Measurements from ENCODE around the gene HK2.
A peak's percentile ranks its signal among the peaks of the same experiment; 100 is the strongest.

Gene HK2

DNA sequence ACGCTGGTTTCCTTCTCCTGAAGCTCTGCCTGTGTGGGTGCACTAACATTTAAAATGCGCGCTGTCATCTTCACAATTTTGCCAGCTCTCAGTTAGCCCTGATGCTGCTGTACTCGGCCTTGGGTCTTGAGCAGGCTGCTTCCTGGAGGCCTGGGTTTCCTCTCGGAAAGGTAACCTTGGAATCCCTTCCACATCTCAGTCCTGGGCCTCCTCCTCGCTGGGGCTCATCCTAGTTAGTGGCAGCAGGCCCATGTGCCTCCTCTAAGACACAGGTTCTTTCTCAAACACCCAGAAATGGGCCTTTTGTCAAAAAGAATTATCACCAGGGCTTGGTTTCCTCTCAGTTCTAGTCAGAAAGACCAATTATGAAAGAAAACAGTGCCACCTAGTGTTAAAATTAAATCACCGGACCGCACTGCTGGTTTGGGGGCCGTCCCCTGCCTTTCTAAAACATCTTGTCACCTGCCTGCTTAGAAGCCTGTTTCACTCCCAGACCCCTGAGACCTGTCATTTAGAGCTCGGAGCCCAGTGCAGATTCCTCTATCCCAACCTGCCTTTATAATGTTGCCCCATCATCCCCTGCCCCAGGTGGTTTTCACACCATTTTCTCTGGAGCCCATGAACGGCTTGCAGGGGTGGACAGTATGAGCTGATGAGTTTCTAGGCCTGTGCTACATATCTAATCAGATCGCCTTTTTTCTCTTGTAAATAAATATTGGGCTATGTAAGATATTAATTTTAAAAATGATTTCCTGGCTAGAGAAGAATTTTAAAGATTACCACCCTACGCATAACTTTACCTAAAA lies 42.4 kb downstream of the HK2 start:
- peaks cover 3% of the 10 kb centered on the region; the same call in 1 of the 2 replicates for H3K36me3 ChIP-seq (ENCODE audit: insufficient read depth)
- TF ChIP-seq CTCF (conservative IDR thresholded peaks at IDR 0.05; ENCODE audit: low read depth, low read length), result peak; percentile 87
- no peaks in the 10 kb centered on the region for H4K20me1 ChIP-seq (ENCODE audit: insufficient read depth)
- H3K4me2 ChIP-seq, result no peak overlapping the region
- H3K9ac ChIP-seq, result no peak overlapping the region
- no peaks in the 10 kb centered on the region for H3K27me3 ChIP-seq (ENCODE audit: insufficient read depth, low read depth)
- H3K4me3 ChIP-seq (IDR thresholded peaks at IDR 0.05; ENCODE audit: insufficient read depth, low read depth, low read length), result no peak overlapping the region
- H3K79me2 ChIP-seq (ENCODE audit: insufficient read depth, low read depth), result no peaks in the 10 kb centered on the region
- no peak overlapping the region for H2AFZ ChIP-seq (ENCODE audit: low read depth)
- no peak overlapping the region for H3K27ac ChIP-seq
- no peaks in the 10 kb centered on the region for H3K4me1 ChIP-seq (ENCODE audit: low read depth, poor library complexity, severe bottlenecking)

- Histone ChIP-seq H3K27ac (no peak overlapping the region), H3K4me1 (ENCODE audit: low read depth, poor library complexity, severe bottlenecking) (no peaks in the 10 kb centered on the region), H3K4me2 (no peak overlapping the region), H3K27me3 (ENCODE audit: insufficient read depth, low read depth) (no peaks in the 10 kb centered on the region), H3K36me3 (ENCODE audit: insufficient read depth) (peaks cover 6% of the 10 kb centered on the region; the same call in 1 of the 2 replicates), H3K4me3 (IDR thresholded peaks at IDR 0.05; ENCODE audit: insufficient read depth, low read depth, low read length) (no peak overlapping the region), H4K20me1 (ENCODE audit: insufficient read depth) (no peaks in the 10 kb centered on the region), H3K9ac (no peak overlapping the region), H2AFZ (ENCODE audit: low read depth) (no peak overlapping the region), H3K79me2 (ENCODE audit: insufficient read depth, low read depth) (no peaks in the 10 kb centered on the region)
- no peak for TF ChIP-seq CTCF (conservative IDR thresholded peaks at IDR 0.05; ENCODE audit: low read depth, low read length)
Observed at GRCh38 chr2:74877376-74877775, 43.4 kb downstream of the HK2 start.

- Histone ChIP-seq H3K79me2 (ENCODE audit: insufficient read depth, low read depth) (no peaks in the 10 kb centered on the region), H3K4me3 (IDR thresholded peaks at IDR 0.05; ENCODE audit: insufficient read depth, low read depth, low read length) (no peak overlapping the region), H2AFZ (ENCODE audit: low read depth) (no peak overlapping the region), H3K27ac (no peak overlapping the region), H3K36me3 (ENCODE audit: insufficient read depth) (peaks cover 6% of the 10 kb centered on the region; the same call in 1 of the 2 replicates), H3K4me2 (no peak overlapping the region), H3K27me3 (ENCODE audit: insufficient read depth, low read depth) (no peaks in the 10 kb centered on the region), H3K4me1 (ENCODE audit: low read depth, poor library complexity, severe bottlenecking) (no peaks in the 10 kb centered on the region), H3K9ac (no peak overlapping the region), H4K20me1 (ENCODE audit: insufficient read depth) (no peaks in the 10 kb centered on the region)
- TF ChIP-seq CTCF (conservative IDR thresholded peaks at IDR 0.05; ENCODE audit: low read depth, low read length), result no peak
Observed at GRCh38 chr2:74877781-74878433, 44.0 kb downstream of the HK2 start.

- Histone ChIP-seq H3K4me1 (ENCODE audit: low read depth, poor library complexity, severe bottlenecking) (no peaks in the 10 kb centered on the region), H3K36me3 (ENCODE audit: insufficient read depth) (peaks cover 6% of the 10 kb centered on the region; the same call in 1 of the 2 replicates), H3K4me2 (no peak overlapping the region), H3K27me3 (ENCODE audit: insufficient read depth, low read depth) (no peaks in the 10 kb centered on the region), H2AFZ (ENCODE audit: low read depth) (no peak overlapping the region), H4K20me1 (ENCODE audit: insufficient read depth) (no peaks in the 10 kb centered on the region), H3K27ac (no peak overlapping the region), H3K79me2 (ENCODE audit: insufficient read depth, low read depth) (no peaks in the 10 kb centered on the region), H3K4me3 (IDR thresholded peaks at IDR 0.05; ENCODE audit: insufficient read depth, low read depth, low read length) (no peak overlapping the region), H3K9ac (no peak overlapping the region)
- no peak for TF ChIP-seq CTCF (conservative IDR thresholded peaks at IDR 0.05; ENCODE audit: low read depth, low read length)
Observed at GRCh38 chr2:74878551-74878950, 44.6 kb downstream of the HK2 start.
